GM21381 (cell line): Measurements from ENCODE around the gene MLH1.

Source experiments
- ATAC-seq: cut with Tn5 transposase; IDR thresholded peaks from one replicate; pipeline ENCODE4 v1.9.1; 2021; ENCODE audit warnings: mild to moderate bottlenecking, moderate library complexity; ENCODE audit not compliant: unreplicated experiment

MLH1 gene

GRCh38 chr3:36972163-36972562 lies 21.2 kb upstream of the MLH1 start:
- ATAC-seq: no peak

DNA sequence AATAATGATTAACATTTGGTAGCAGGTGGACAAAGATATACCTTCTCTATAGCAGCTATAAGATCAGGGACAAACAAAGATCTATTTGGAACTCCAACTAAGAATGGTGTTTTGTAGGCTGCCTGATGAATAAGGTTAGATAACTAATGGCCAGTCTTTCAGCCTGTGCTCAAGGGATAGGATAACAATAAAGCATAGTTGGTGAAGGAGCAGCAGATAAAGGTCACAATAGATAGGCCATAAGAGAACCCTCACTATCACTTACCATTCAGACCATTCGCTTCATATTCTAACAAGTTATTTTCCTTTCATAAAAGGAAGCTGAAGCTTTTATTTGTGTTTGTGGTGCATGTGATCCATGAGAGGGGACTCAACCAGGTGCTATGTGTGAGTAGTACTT lies 20.2 kb upstream of the MLH1 start:
- no peak for ATAC-seq

GRCh38 chr3:36981006-36981405 lies 12.3 kb upstream of the MLH1 start:
- no peak for ATAC-seq

- ATAC-seq: no peak
Measured at GRCh38 chr3:36988356-36988755, 5.0 kb upstream of the MLH1 start.

DNA sequence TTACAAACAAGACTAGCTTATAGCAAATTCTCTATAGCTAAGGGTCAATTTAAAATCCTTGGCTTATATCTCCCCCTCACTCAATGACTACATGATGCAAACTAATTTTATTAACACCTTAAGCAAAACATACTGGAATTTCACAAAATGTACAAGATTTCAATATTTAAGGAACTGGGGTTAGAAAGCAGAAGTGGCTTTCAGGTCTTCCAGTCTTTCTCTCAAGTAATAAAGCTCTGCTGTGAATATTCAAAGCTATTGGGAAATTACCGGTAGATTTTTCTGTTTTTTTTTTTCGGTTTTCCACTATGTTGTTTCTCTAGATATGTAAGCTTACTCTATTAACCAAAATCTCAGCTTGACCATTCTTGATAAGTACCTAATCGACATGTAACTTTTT lies 4.3 kb upstream of the MLH1 start:
- ATAC-seq: no peak

GRCh38 chr3:36989568-36989967 lies 3.8 kb upstream of the MLH1 start:
- no peak for ATAC-seq

GRCh38 chr3:36991147-36991546 lies 2.2 kb upstream of the MLH1 start:
- ATAC-seq: no peak

GRCh38 chr3:36991923-36992805 lies 1.2 kb upstream of the MLH1 start:
- ATAC-seq: no peak

- peak; percentile 81 for ATAC-seq
Measured at GRCh38 chr3:36992806-36993325, 452 bp upstream of the MLH1 start, which contains the start of gene EPM2AIP1. Gene EPM2AIP1 (minus strand): TSS chr3:36993131. CDS start chr3:36993077, 54 bp downstream.

DNA sequence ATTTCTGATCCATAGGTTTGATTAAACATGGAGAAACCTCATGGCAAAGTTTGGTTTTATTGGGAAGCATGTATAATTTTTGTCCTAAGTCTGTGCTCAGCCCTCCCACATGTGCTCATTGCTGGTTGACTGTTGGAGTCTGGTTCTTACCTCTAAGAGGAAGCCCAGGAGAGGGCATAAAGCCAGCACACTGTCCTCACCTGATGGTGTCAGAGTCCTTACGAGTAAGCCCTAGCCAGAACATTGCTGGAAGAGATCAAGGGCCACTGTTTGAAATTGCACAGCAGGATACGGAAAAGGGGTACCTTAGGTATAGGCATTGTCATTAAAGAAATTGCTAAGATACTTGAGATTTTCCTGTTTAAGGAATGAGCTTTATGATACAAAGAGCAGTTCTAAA lies 21.3 kb downstream of the MLH1 start:
- no peak for ATAC-seq

GRCh38 chr3:37015642-37016041 lies 22.3 kb downstream of the MLH1 start:
- no peak for ATAC-seq

DNA sequence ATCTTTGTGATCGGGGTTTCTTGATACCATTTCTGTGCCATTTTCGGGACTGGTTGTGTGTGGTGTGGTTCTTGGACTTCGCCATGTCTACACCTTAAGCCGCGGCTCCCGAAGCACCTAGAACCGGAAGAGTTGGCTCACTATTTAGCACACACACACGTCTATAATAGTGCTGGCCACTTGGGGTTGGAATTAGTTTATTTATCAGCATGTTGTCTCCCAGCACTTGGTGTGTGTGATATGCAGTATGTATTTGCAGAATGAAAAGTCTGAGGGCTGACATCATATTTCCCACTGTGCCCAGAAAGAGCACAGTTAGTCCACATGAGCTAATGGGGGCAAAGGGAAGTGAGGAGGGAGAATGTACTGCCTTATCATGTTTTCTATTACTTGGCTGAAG lies 23.6 kb downstream of the MLH1 start:
- no peak for ATAC-seq

- no peak for ATAC-seq
Measured at GRCh38 chr3:37017683-37018082, 24.4 kb downstream of the MLH1 start.

- ATAC-seq: no peak
Measured at GRCh38 chr3:37024092-37024491, 30.8 kb downstream of the MLH1 start.

DNA sequence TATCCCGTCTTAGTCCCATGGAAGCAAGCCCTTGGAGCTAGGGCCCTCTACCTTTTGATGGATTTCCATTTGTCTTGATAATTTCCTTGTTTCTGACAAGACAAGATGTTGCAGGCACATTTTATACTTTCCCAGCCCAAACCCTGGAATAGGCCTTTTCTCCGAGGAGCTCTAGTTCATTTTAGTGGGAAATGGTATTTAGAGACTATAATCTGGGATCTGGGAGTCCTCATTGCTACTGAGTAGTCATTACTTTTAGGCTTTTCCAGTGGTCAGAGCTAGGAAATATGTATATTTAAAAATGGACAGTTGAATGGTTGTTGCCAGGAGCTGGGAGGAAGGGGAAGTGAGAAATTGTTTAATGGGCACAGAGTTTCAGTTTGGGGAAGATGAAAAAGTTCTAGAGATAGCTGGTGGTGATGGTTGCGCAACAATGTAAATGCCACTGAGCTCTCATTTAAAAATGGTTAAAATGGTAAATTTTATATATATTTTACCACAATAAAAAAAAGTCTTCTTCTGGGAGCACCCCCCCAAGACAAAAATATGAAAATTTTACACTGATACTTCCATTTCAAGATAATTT lies 31.6 kb downstream of the MLH1 start:
- ATAC-seq: no peak

GRCh38 chr3:37025561-37026335 lies 32.4 kb downstream of the MLH1 start:
- no peak for ATAC-seq

GRCh38 chr3:37026851-37027250 lies 33.5 kb downstream of the MLH1 start:
- ATAC-seq: no peak

DNA sequence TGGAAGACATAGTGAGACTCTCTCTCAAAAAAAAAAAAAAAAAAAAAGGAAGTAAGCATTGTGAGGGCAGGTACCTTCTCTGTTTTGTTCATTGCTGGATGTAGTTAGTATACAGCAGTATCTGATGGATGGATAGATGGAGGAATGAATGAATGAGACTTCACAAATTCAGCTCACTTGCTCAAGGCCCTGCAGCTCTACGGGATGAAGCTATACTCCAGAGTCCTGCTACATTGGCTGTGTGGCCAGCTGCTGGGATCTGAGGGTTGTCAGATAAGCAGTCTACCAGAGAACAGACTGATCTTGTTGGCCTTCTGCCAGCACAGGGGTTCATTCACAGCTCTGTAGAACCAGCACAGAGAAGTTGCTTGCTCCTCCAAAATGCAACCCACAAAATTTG lies 35.0 kb downstream of the MLH1 start:
- ATAC-seq: no peak

DNA sequence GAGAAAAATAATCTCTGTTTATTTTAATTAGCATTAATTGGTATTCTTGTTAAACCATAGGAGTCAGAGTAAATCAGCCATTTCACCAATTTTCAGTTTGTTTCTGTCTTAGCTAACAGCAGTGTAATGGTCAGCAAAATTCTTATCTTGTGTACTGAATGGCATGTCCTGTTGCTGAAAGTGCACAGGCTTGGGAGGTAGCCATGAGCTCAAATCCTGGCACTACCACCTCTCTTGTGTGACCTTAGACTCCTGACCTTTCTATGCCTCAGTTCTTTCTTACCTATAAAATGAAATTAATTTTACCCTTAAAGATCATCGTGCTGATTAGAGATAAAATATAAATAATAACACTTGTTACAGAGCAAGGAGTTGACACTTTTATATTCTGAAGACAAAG lies 35.8 kb downstream of the MLH1 start:
- ATAC-seq: no peak

DNA sequence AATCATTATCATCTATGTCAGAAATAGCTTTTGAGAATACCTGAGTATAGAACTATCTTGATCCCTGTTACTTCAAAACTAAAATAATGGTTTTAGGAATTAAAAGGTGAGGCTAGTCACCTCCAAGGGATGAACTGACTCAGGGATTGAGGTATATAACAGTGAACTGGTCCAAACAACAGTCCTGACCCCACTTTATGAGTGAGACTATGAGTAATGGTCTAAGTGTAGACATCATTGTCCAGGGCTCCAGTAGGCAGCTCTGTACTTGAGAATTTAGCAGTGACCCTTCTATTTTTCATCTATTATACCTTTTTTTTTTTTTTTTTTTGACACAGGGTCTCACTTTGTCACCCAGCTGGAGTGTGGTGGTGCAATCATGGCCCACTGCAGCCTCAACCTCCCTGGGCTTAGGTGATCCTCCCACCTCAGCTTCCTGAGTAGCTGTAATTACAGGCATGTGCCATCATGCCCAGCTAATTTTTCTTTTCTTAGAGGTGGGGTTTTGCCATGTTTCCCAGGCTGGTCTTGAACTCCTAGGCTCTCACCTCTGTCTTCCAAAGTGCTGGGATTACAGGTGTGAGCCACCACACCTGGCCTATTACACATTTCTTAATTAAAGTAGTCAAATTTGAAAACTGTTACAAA lies 36.3 kb downstream of the MLH1 start:
- ATAC-seq: no peak

- no peak for ATAC-seq
Measured at GRCh38 chr3:37030588-37030987, 37.3 kb downstream of the MLH1 start.
